Right lung (tissue), 5 donors: Measurements from ENCODE around the gene RGS4. TPM values are rescaled to one million over a fixed set of nuclear protein-coding genes. Genes with fewer than 3 reads are reported as not detected.

ENCODE experiments used
- DNase-seq, 2 donors: peaks; one replicate each; pipeline ENCODE4 v3.0.0-alpha.2; 2013
- polyA plus RNA-seq, 5 donors: library from polyadenylated mRNA; unstranded; fragments of 120-200 nt; gene quantifications; one replicate each; pipeline versions ENCODE4 v1.2.1 to v1.2.3, GENCODE V29; 2013; ENCODE audit warnings: inconsistent platforms in 1 of 5, low replicate concordance in 1 of 5; ENCODE audit not compliant: insufficient read length in 5 of 5, insufficient read depth in 1 of 5

Gene RGS4
- polyA plus RNA-seq, 5 donors = 1.3 to 3.9 (median 2.1) TPM

DNA sequence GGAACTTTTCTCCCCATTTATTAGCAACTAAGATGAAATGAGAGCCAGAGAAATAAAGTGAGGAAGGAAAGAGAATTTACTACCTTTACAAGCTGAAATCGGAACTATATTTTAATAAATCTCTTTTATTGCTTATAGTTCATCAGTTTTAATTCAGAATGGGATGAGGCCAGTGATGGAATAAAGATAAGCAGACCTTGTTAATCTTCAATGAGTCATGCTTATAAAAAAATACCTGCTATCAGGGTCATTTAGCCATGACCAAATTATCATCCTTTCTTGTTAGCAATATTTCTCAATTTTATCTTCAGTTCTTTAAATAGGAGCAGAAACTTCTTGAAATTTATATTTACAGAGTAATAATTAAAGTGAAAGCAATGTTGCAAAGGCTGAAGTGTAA, 26.1 kb downstream of the RGS4 start:
- no peak for DNase-seq

- DNase-seq = no peak
These were observed 33.4 kb downstream of the RGS4 start for GRCh38 chr1:163102590-163102989.

- DNase-seq = no peak
These were observed 35.4 kb downstream of the RGS4 start for GRCh38 chr1:163104385-163105099.

GRCh38 chr1:163106364-163106987, 37.3 kb downstream of the RGS4 start:
- DNase-seq = no peak

DNA sequence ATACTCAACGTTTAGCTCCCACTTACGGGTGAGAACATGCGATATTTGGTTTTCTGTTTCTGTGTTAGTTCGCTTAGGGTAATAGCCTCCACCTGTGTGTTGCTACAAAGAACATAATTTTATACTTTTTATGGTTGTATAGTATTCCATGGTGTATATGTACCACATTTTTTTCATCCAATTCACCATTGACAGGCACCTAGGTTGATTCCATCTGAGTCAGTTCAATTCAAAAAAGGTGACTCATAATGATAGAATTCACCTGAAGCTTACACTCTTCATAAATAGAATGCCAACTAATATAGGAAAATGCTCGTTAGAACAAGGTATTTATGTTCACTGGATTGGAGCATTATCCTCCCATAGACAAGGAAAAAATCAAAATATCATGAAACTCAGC, 38.5 kb downstream of the RGS4 start:
- no peak for DNase-seq

DNA sequence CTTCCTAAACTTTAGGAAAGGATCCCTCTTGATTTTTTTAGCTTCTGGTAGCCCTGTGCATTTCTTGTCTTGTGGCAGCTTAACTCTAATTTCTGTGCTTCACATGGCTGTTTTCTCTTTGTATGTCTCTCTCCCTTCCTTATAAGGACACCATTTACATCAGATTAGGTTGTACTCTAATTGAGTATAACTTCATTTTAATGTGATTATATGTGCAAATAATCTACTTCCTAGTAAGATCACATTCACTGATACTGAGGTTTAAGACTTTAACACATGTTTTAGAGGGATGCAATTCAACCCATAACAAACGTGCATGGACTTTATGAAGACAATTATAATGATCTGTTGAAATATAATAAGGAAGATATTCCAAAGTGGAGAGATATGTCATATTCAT, 46.7 kb downstream of the RGS4 start:
- no peak for DNase-seq

- no peak for DNase-seq
These were observed 50.5 kb downstream of the RGS4 start for GRCh38 chr1:163119707-163120106.

DNA sequence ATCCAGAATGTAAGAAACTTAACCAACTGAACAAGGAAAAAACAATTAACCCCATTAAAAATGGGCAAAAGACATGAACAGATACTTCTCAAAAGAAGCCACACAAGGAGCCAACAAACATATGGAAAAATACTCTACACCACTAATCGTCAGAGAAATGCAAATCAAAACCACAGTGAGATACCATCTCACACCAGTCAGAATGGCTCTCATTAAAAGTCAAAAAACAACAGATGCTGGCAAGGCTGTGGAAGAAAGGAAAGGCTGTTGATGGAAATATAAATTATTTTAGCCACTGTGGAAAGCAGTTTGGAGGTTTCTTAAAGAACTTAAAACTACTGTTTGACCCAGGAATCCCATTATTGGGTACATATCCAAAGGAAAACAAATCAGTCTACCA, 51.2 kb downstream of the RGS4 start:
- no peak for DNase-seq

DNA sequence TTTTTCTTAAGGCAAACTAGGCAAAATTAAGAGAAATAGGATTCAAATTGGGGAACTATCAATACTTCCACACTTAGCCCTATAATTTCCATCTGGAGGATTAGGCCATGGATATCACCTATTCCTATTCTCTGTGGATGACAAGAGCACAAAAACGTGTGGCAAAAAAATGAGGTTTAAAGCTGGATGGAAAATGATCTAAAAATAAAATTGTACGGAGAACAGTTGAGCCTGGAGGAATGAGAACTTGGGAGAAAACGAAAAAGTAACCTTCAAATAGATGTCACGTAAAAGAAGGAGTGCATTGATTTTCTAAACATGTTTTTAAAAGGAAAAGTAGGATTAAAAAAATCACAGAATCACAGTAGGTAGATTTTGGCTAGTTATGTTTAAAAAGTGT, 55.7 kb downstream of the RGS4 start:
- no peak for DNase-seq

Other genes with a start within 250 kb of the RGS4 start
- 1 to 10 TPM in 1 of 5 donors, under 1 TPM in 4; 0.60 to 1.2 (median 0.69) TPM for gene CCDC190, start 208.2 kb upstream of the RGS4 start, polyA plus RNA-seq
- gene RGS5, start 133.6 kb downstream of the RGS4 start, polyA plus RNA-seq = 100 to 1,000 TPM in 4 of 5 donors, 10 to 100 TPM in 1; 93.7 to 149 (median 113) TPM